Stimulated activated CD8-positive, alpha-beta memory T cell treated with anti-CD3 and anti-CD28 coated beads, Interleukin-4, amount 100 ng/mL, for 1 hour (primary cell): Measurements from ENCODE around the gene SOX4.

Experiments
- DNase-seq, 2 donors: peaks; one replicate each; pipeline ENCODE4 v3.0.0-alpha.2; 2020; ENCODE audit warnings: low read depth in 2 of 2, low spot score in 1 of 2

SOX4 gene

GRCh38 chr6:21612067-21612745 lies 18.7 kb downstream of the SOX4 start:
- no peak for DNase-seq

GRCh38 chr6:21613809-21614208 lies 20.3 kb downstream of the SOX4 start:
- DNase-seq: no peak

- no peak for DNase-seq
Measured at GRCh38 chr6:21614226-21614625, 20.7 kb downstream of the SOX4 start.

GRCh38 chr6:21615504-21615903 lies 22.0 kb downstream of the SOX4 start:
- no peak for DNase-seq

GRCh38 chr6:21616005-21616404 lies 22.5 kb downstream of the SOX4 start:
- DNase-seq: no peak

GRCh38 chr6:21625642-21626041 lies 32.1 kb downstream of the SOX4 start:
- DNase-seq: no peak

GRCh38 chr6:21626756-21627155 lies 33.2 kb downstream of the SOX4 start:
- DNase-seq: no peak

GRCh38 chr6:21628160-21628559 lies 34.6 kb downstream of the SOX4 start:
- DNase-seq: no peak

- no peak for DNase-seq
Measured at GRCh38 chr6:21633511-21634109, 40.1 kb downstream of the SOX4 start.

GRCh38 chr6:21634582-21634981 lies 41.0 kb downstream of the SOX4 start:
- no peak for DNase-seq

- DNase-seq: no peak
Measured at GRCh38 chr6:21636876-21637275, 43.3 kb downstream of the SOX4 start.

- no peak for DNase-seq
Measured at GRCh38 chr6:21639316-21639715, 45.8 kb downstream of the SOX4 start.
